IMR-90 (cell line): Measurements from ENCODE around the gene TNIP1. TPM values are rescaled to one million over a fixed set of nuclear protein-coding genes. Genes with fewer than 3 reads are reported as not detected.

Experiments
- ATAC-seq: fragments of 200-7000 bp; cut with Tn5 transposase; 2 replicates; pipeline ENCODE4 v1.9.1; 2020; ENCODE audit warnings: low read depth, mild to moderate bottlenecking, moderate library complexity
- BruUV-seq: library from RNA; stranded (reverse); fragments of 400-500 nt; replicated peaks from 2 replicates; lab custom pipeline; 2021; lab: Mats Ljungman, UMichigan
- CTCF ChIA-PET: fragments of 300-600 bp; formaldehyde crosslinking; extraction: SDS; loops from one replicate; lab custom pipeline; 2021; ENCODE audit warnings: antibody characterized with exemption; lab: Yijun Ruan, JAX
- POLR2A ChIA-PET: fragments of 300-600 bp; sonication (Branson Sonifier 250); formaldehyde crosslinking; loops from one replicate; lab custom pipeline; 2022; ENCODE audit warnings: antibody characterized with exemption; ENCODE audit not compliant: unreplicated experiment; lab: Charles Lee
- DNase-seq: peaks from one replicate; pipeline ENCODE4 v3.0.0; 2013
- H2AFZ ChIP-seq: replicated peaks from 2 replicates; pipeline ENCODE3; 2013; ENCODE audit warnings: low read length, mild to moderate bottlenecking; ENCODE audit not compliant: poor library complexity
- H2AK5ac ChIP-seq: 2 replicates; pipeline ENCODE4 v1.6.1; 2013; ENCODE audit warnings: low read depth, low read length, inconsistent platforms
- H2AK9ac ChIP-seq: replicated peaks from 2 replicates; pipeline ENCODE3; 2013; ENCODE audit warnings: mild to moderate bottlenecking, low read depth, low read length, moderate library complexity; ENCODE audit not compliant: poor library complexity
- H2BK120ac ChIP-seq: 2 replicates; pipeline ENCODE4 v1.6.1; 2013; ENCODE audit warnings: low read depth, low read length, inconsistent platforms
- H2BK15ac ChIP-seq: 3 replicates; pipeline ENCODE4 v1.6.1; 2013; ENCODE audit warnings: low read depth, low read length, inconsistent platforms
- H2BK20ac ChIP-seq: 2 replicates; pipeline ENCODE4 v1.6.1; 2013; ENCODE audit warnings: low read depth, mild to moderate bottlenecking, inconsistent platforms, low read length, moderate library complexity
- H2BK5ac ChIP-seq: 2 replicates; pipeline ENCODE4 v1.6.1; 2013; ENCODE audit warnings: mild to moderate bottlenecking, low read depth, low read length, inconsistent platforms; ENCODE audit not compliant: poor library complexity, severe bottlenecking
- H3K14ac ChIP-seq: replicated peaks from 2 replicates; pipeline ENCODE4 v1.6.1; 2013; ENCODE audit warnings: low read depth, low read length, inconsistent platforms
- H3K18ac ChIP-seq: 2 replicates; pipeline ENCODE4 v1.6.1; 2013; ENCODE audit warnings: low read depth, low read length, control low read depth
- H3K23ac ChIP-seq: 2 replicates; pipeline ENCODE4 v1.6.1; 2013; ENCODE audit warnings: low read depth, low read length, inconsistent platforms
- H3K27ac ChIP-seq: 2 replicates; pipeline ENCODE4 v1.5.1; 2013; ENCODE audit warnings: mild to moderate bottlenecking, control low read depth, low read length; ENCODE audit not compliant: insufficient read depth
- H3K27me3 ChIP-seq: 2 replicates; pipeline ENCODE4 v1.6.1; 2013; ENCODE audit warnings: low read length; ENCODE audit not compliant: control insufficient read depth, insufficient read depth
- H3K36me3 ChIP-seq: 2 replicates; pipeline ENCODE4 v1.6.1; 2013; ENCODE audit warnings: low read length, mixed read lengths; ENCODE audit not compliant: control insufficient read depth, insufficient read depth
- H3K4ac ChIP-seq: 2 replicates; pipeline ENCODE4 v1.6.1; 2013; ENCODE audit warnings: low read depth, low read length, inconsistent platforms
- H3K4me1 ChIP-seq: 2 replicates; pipeline ENCODE4 v1.6.1; 2013; ENCODE audit warnings: low read length, mixed read lengths; ENCODE audit not compliant: control insufficient read depth, insufficient read depth
- H3K4me2 ChIP-seq: 2 replicates; pipeline ENCODE4 v1.6.1; 2013; ENCODE audit warnings: low read depth, mild to moderate bottlenecking, control low read depth, low read length, moderate library complexity
- H3K4me3 ChIP-seq: 2 replicates; pipeline ENCODE4 v1.5.1; 2013; ENCODE audit warnings: low read depth, mild to moderate bottlenecking, control low read depth, low read length, moderate library complexity; ENCODE audit not compliant: insufficient read depth
- H3K56ac ChIP-seq: 2 replicates; pipeline ENCODE4 v1.6.1; 2013; ENCODE audit warnings: low read length, inconsistent platforms; ENCODE audit not compliant: insufficient read depth; ENCODE audit errors: extremely low read depth
- H3K79me1 ChIP-seq, 2 experiments: 2 replicates each; pipeline ENCODE4 v1.6.1; 2013; ENCODE audit warnings: low read length in 2 of 2, inconsistent platforms in 1 of 2, low read depth in 1 of 2
- H3K9ac ChIP-seq: 2 replicates; pipeline ENCODE4 v1.6.1; 2013; ENCODE audit warnings: low read depth, low read length, control low read depth
- H3K9me1 ChIP-seq: 2 replicates; pipeline ENCODE4 v1.6.1; 2013; ENCODE audit warnings: low read length, inconsistent platforms; ENCODE audit not compliant: insufficient read depth
- H3K9me3 ChIP-seq: 2 replicates; pipeline ENCODE4 v1.6.1; 2013; ENCODE audit warnings: low read length; ENCODE audit not compliant: control insufficient read depth, insufficient read depth
- H4K20me1 ChIP-seq: 2 replicates; pipeline ENCODE4 v1.6.1; 2013; ENCODE audit warnings: low read length, inconsistent platforms; ENCODE audit not compliant: insufficient read depth
- H4K5ac ChIP-seq: 2 replicates; pipeline ENCODE4 v1.6.1; 2013; ENCODE audit warnings: mild to moderate bottlenecking, low read depth, low read length, control low read depth
- H4K8ac ChIP-seq, 2 experiments: 2 replicates each; pipeline ENCODE4 v1.6.1; 2013; ENCODE audit warnings: low read depth in 2 of 2, low read length in 2 of 2, control low read depth in 1 of 2, inconsistent platforms in 1 of 2
- H4K91ac ChIP-seq: 2 replicates; pipeline ENCODE4 v1.6.1; 2013; ENCODE audit warnings: low read depth, low read length, inconsistent platforms; ENCODE audit not compliant: insufficient read depth
- BHLHE40 ChIP-seq: fragments of 150-350 bp; IDR thresholded peaks from 2 replicates; pipeline ENCODE4 v1.6.1; 2016; ENCODE audit warnings: mild to moderate bottlenecking, low read depth, low read length
- CEBPB ChIP-seq: IDR thresholded peaks from 2 replicates; pipeline ENCODE4 v1.6.1; 2012; ENCODE audit warnings: low read depth, low read length, improper control_type of control experiment
- CHD1 ChIP-seq: IDR thresholded peaks from 2 replicates; pipeline ENCODE4 v1.6.1; 2012; ENCODE audit warnings: low read depth, low read length, improper control_type of control experiment
- CTCF ChIP-seq: conservative IDR thresholded peaks from 2 replicates; pipeline ENCODE4 v1.5.1; 2012; ENCODE audit warnings: mild to moderate bottlenecking, low read depth, low read length, improper control_type of control experiment
- ELK1 ChIP-seq: fragments of 150-350 bp; IDR thresholded peaks from 2 replicates; pipeline ENCODE4 v1.6.1; 2016; ENCODE audit warnings: low read depth, mild to moderate bottlenecking, low read length, moderate library complexity, borderline replicate concordance
- FOS ChIP-seq: fragments of 150-350 bp; IDR thresholded peaks from 2 replicates; pipeline ENCODE4 v1.6.1; 2016; ENCODE audit warnings: low read depth, low read length
- MAFK ChIP-seq: IDR thresholded peaks from 2 replicates; pipeline ENCODE4 v1.6.1; 2012; ENCODE audit warnings: low read depth, low read length, improper control_type of control experiment
- MAZ ChIP-seq: IDR thresholded peaks from 2 replicates; pipeline ENCODE4 v1.6.1; 2012; ENCODE audit warnings: low read depth, mild to moderate bottlenecking, low read length, improper control_type of control experiment, moderate library complexity, borderline replicate concordance
- MXI1 ChIP-seq: IDR thresholded peaks from 2 replicates; pipeline ENCODE4 v1.6.1; 2012; ENCODE audit warnings: low read depth, mild to moderate bottlenecking, low read length, moderate library complexity, borderline replicate concordance
- NFE2L2 ChIP-seq: fragments of 150-350 bp; IDR thresholded peaks from 2 replicates; pipeline ENCODE4 v1.6.1; 2016; ENCODE audit warnings: low read depth, mild to moderate bottlenecking, low read length
- POLR2A ChIP-seq: IDR thresholded peaks from 2 replicates; pipeline ENCODE4 v1.6.1; 2012; ENCODE audit warnings: mild to moderate bottlenecking, low read depth, low read length
- RAD21 ChIP-seq: IDR thresholded peaks from 2 replicates; pipeline ENCODE4 v1.6.1; 2012; ENCODE audit warnings: low read length, improper control_type of control experiment
- RCOR1 ChIP-seq: IDR thresholded peaks from 2 replicates; pipeline ENCODE4 v1.6.1; 2012; ENCODE audit warnings: mild to moderate bottlenecking, low read length, improper control_type of control experiment; ENCODE audit not compliant: insufficient replicate concordance
- RFX5 ChIP-seq: IDR thresholded peaks from 2 replicates; pipeline ENCODE4 v1.8.0; 2012; ENCODE audit warnings: low read depth, mild to moderate bottlenecking, low read length, moderate library complexity
- SMC3 ChIP-seq: fragments of 150-350 bp; IDR thresholded peaks from 2 replicates; pipeline ENCODE4 v1.6.1; 2016; ENCODE audit warnings: low read depth, mild to moderate bottlenecking, antibody characterized with exemption, low read length, moderate library complexity
- WGBS, 2 experiments: methylation state at CpG; one replicate each; pipeline versions ENCODE4 v1.1.5 to v1.1.7; 2013; ENCODE audit warnings: missing lambda C conversion rate in 2 of 2; ENCODE audit not compliant: insufficient read length in 1 of 2; ENCODE audit errors: extremely low coverage in 2 of 2; 5-methylcytosine and 5-hydroxymethylcytosine counted together
- dilution Hi-C: fragments of 300-500 bp; cut with HindIII; formaldehyde crosslinking; loops from one replicate; pipeline ENCODE4 v1.14.3; 2018; ENCODE audit warnings: low sequenced_read_pairs; ENCODE audit not compliant: unreplicated experiment
- in situ Hi-C: fragments of 300-500 bp; cut with MboI; formaldehyde crosslinking; loops from 3 replicates; pipeline ENCODE4 v1.14.3; 2019; ENCODE audit warnings: low sequenced_read_pairs, inconsistent platforms, mixed read lengths
- intact Hi-C: fragments of 100-400 bp; cut with micrococcal nuclease; formaldehyde crosslinking; loops from 2 replicates; pipeline ENCODE4 v1.10.0; 2022
- polyA plus RNA-seq, 3 experiments: library from polyadenylated mRNA; depleted of rRNA; stranded (reverse); fragments of >200 nt; gene quantifications; 2 replicates each; pipeline ENCODE4 v1.2.3, GENCODE V29; 2012; ENCODE audit warnings: low replicate concordance in 1 of 3
- total RNA-seq: library from RNA; depleted of rRNA; stranded (reverse); fragments of >200 nt; gene quantifications from 2 replicates; pipeline ENCODE4 v1.2.3, GENCODE V29; 2012
- TF ChIP-seq, protein P1 (sequence below): fragments of 150-350 bp; IDR thresholded peaks from 2 replicates; pipeline ENCODE4 v1.6.1; 2017; ENCODE audit warnings: mild to moderate bottlenecking, antibody characterized with exemption, low read length, low read depth

TNIP1 gene
- total and polyA plus RNA-seq, 2 of the 4 experiments (the other 2 are of a cell fraction) = 63.8 to 92.8 TPM

- Histone ChIP-seq H2BK120ac (no peak overlapping the region), H2AK9ac (no peak overlapping the region), H4K8ac (no peak overlapping the region), H2AFZ (no peak overlapping the region), H3K9me1 (peaks cover 24% of the 10 kb centered on the region), H3K9ac (no peak overlapping the region), H3K79me1 (peaks cover 8 to 28% of the 10 kb centered on the region in 2 experiments; a peak in 3 of 4 replicates), H3K18ac (no peak overlapping the region), H3K27ac (no peak overlapping the region), H3K4me1 (peaks cover 9% of the 10 kb centered on the region; the same call in 1 of the 2 replicates), H2BK5ac (no peak overlapping the region), H3K9me3 (no peaks in the 10 kb centered on the region), H3K4ac (no peak overlapping the region), H3K56ac (no peak overlapping the region), H3K36me3 (peaks cover 49% of the 10 kb centered on the region), H3K23ac (no peak overlapping the region), H2BK15ac (no peak overlapping the region), H4K5ac (no peak overlapping the region), H3K14ac (no peak overlapping the region), H4K91ac (no peak overlapping the region), H3K27me3 (no peaks in the 10 kb centered on the region), H2AK5ac (no peak overlapping the region), H3K4me2 (no peak overlapping the region), H4K20me1 (peaks cover 5% of the 10 kb centered on the region; the same call in 1 of the 2 replicates), H2BK20ac (no peak overlapping the region), H3K4me3 (no peak overlapping the region)
- POLR2A ChIA-PET = no interaction called here
- TF ChIP-seq FOS (no peak), CHD1 (no peak), RAD21 (no peak), NFE2L2 (no peak), MXI1 (no peak), ELK1 (no peak), CEBPB (no peak), POLR2A (no peak), RCOR1 (no peak), SMC3 (no peak), BHLHE40 (no peak), RFX5 (no peak), CTCF (no peak), MAFK (no peak), MAZ (no peak)
- TF ChIP-seq, protein P1, sequence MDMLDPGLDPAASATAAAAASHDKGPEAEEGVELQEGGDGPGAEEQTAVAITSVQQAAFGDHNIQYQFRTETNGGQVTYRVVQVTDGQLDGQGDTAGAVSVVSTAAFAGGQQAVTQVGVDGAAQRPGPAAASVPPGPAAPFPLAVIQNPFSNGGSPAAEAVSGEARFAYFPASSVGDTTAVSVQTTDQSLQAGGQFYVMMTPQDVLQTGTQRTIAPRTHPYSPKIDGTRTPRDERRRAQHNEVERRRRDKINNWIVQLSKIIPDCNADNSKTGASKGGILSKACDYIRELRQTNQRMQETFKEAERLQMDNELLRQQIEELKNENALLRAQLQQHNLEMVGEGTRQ = no peak
- CTCF ChIA-PET = no interaction called here
- no TSS peak for BruUV-seq
- DNase-seq = no peak
- WGBS, 2 experiments = no CpG with 5 or more reads among the region's 9 CpGs
- no peak for ATAC-seq
- dilution Hi-C loops = no loop called here
- intact Hi-C loops = no loop called here
- in situ Hi-C loops = no loop called here
Measured at GRCh38 chr5:151101151-151101550, 20.3 kb upstream of the TNIP1 start.
